Measurements from ENCODE around the gene CRLF3. TPM values are rescaled to one million over a fixed set of nuclear protein-coding genes. Genes with fewer than 3 reads are reported as not detected.

The CRLF3 gene
- total RNA-seq, 1 donor from 2014 or later, result 53.5 TPM

DNA sequence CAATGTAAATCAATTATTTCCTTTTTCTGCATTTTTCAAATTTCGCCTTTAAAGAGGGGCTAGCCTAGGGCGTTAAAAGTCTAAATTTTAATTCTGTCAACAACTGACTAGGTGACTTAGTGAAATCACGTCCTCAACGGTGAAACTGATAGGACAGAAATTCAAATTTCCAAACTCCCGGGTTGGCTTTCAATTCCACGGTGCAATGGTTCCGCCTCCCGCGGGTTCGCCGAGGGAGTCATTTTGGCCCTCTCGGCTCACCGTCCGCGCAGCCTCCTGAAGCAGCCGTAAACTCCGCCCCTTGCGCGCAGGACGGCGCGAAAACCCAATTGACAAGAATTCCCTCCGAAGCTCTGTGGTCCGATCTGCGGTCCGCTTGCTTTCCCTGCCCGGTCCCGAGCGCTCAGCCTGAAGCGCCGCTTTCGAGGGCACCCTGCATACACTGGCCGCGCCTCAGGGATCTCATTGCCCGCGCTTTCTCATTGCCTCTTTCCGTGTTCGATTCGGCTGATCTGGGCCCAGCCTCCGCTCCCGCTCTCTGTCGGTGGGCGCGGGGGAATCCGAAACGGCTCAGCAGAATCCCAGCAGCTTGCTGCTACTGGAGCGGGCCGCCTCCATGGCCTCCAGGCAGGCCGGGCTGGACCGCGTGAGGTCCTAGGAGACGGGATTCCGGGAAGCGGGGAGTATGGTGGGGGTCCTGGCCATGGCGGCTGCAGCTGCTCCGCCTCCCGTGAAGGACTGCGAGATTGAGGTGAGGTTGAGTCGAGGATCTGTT is 7.4 kb upstream of the CRLF3 start, which contains the start of gene ATAD5:
Gene ATAD5, plus strand, starts transcription at position 304 of the 775 bp plus-strand sequence. Its CDS starts 382 bp downstream, at position 686.
- CTCF ChIA-PET, result no interaction called here

DNA sequence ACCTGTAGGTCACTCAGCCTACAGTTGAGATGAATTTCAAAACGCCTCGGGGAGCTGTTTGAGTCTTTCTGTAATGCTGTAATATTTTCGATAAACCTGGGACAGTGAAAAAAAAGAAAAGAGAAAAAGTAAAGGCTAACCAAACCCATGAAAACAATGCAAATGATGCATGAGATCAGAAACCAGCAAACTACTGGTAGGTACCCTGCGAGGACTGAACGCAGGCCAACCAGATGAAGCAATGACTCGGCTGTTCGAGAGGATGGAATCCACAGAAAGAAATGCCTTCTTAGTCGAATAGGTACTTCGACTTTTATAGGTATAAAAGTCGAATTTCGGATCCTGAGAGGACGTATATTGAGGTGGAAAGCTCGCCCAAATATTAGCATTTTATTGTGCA is 6.8 kb upstream of the CRLF3 start:
- peak overlapping the region; percentile 97 for H3K4me3 Mint-ChIP-seq
- no peaks in the 10 kb centered on the region for H3K27me3 Mint-ChIP-seq
- POLR2A ChIA-PET, result interaction anchor here (0.6 to 1.7 kb wide), 8 partner anchors 9 to 1150 kb away, joined by 3 to 12 read pairs (median 4); partner anchors contain the start of gene TEFM
- peak; percentile 49 for ATAC-seq (ENCODE audit: low read depth)
- H3K9me3 Mint-ChIP-seq, result no peaks in the 10 kb centered on the region
- DNase-seq, result no peak
- CTCF ChIA-PET, result no interaction called here
- H3K36me3 Mint-ChIP-seq (ENCODE audit: low read depth), result peaks cover 11% of the 10 kb centered on the region
- intact Hi-C loops (cut with micrococcal nuclease), result loop anchor here (1.0 to 5.0 kb wide), 4 partner anchors 39 to 354 kb away; partner anchors contain the start of genes ADAP2, GOSR1 and RNF135
- peaks cover 23% of the 10 kb centered on the region for H3K4me1 Mint-ChIP-seq
- H3K27ac Mint-ChIP-seq, result peak overlapping the region; percentile 91
- TF ChIP-seq, protein P1, sequence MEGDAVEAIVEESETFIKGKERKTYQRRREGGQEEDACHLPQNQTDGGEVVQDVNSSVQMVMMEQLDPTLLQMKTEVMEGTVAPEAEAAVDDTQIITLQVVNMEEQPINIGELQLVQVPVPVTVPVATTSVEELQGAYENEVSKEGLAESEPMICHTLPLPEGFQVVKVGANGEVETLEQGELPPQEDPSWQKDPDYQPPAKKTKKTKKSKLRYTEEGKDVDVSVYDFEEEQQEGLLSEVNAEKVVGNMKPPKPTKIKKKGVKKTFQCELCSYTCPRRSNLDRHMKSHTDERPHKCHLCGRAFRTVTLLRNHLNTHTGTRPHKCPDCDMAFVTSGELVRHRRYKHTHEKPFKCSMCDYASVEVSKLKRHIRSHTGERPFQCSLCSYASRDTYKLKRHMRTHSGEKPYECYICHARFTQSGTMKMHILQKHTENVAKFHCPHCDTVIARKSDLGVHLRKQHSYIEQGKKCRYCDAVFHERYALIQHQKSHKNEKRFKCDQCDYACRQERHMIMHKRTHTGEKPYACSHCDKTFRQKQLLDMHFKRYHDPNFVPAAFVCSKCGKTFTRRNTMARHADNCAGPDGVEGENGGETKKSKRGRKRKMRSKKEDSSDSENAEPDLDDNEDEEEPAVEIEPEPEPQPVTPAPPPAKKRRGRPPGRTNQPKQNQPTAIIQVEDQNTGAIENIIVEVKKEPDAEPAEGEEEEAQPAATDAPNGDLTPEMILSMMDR (IDR thresholded peaks at IDR 0.05), result no peak

More for the DNA sequence above, 7.4 kb upstream of the CRLF3 start, which contains the start of gene ATAD5:
- no peaks in the 10 kb centered on the region for H3K9me3 Mint-ChIP-seq
- POLR2A ChIA-PET, result interaction anchor here (0.6 to 1.7 kb wide), 11 partner anchors 8 to 1150 kb away, joined by 3 to 12 read pairs (median 4); partner anchors contain the start of gene TEFM
- DNase-seq (peak; percentile 84), ATAC-seq (ENCODE audit: low read depth) (peak; percentile 97)
- intact Hi-C loops (cut with micrococcal nuclease), result loop anchor here (1.0 to 5.0 kb wide), 5 partner anchors 8 to 355 kb away; partner anchors contain the start of genes ADAP2, CRLF3, GOSR1 and RNF135
- no peaks in the 10 kb centered on the region for H3K27me3 Mint-ChIP-seq
- H3K27ac Mint-ChIP-seq, result peak within 1 kb of the TSS; percentile 91
- TF ChIP-seq, protein P1 (IDR thresholded peaks at IDR 0.05), result no peak
- H3K4me3 Mint-ChIP-seq, result peak within 1 kb of the TSS; percentile 97
- H3K36me3 Mint-ChIP-seq (ENCODE audit: low read depth), result peaks cover 11% of the 10 kb centered on the region
- peaks cover 23% of the 10 kb centered on the region for H3K4me1 Mint-ChIP-seq

DNA sequence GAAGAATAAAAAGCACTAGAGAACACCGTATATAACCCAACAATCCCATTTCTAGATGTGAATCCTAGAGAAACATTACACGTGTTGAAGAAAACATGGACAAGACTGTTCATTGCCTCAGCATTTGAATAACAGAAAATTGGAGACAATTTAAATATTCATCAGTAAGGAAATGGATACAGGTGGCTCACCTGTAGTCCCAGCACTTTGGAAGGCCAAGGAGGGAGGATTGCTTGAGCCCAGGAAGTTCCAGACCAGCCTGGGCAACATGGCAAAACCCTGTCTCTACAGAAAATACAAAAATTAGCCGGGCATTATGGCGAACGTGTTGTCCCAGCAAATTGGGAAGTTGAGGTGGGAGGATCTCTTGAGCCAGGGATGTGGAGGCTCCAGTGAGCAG is 4.5 kb upstream of the CRLF3 start:
- H3K36me3 Mint-ChIP-seq (ENCODE audit: low read depth), result peaks cover 13% of the 10 kb centered on the region
- POLR2A ChIA-PET, result no interaction called here
- H3K4me1 Mint-ChIP-seq, result peaks cover 31% of the 10 kb centered on the region
- no peak for ATAC-seq (ENCODE audit: low read depth)
- TF ChIP-seq, protein P1 (IDR thresholded peaks at IDR 0.05), result no peak
- no peaks in the 10 kb centered on the region for H3K27me3 Mint-ChIP-seq
- H3K4me3 Mint-ChIP-seq, result no peak overlapping the region
- H3K9me3 Mint-ChIP-seq, result no peaks in the 10 kb centered on the region
- no peak for DNase-seq
- H3K27ac Mint-ChIP-seq, result no peak overlapping the region
- intact Hi-C loops (cut with micrococcal nuclease), result no loop called here
- CTCF ChIA-PET, result no interaction called here

DNA sequence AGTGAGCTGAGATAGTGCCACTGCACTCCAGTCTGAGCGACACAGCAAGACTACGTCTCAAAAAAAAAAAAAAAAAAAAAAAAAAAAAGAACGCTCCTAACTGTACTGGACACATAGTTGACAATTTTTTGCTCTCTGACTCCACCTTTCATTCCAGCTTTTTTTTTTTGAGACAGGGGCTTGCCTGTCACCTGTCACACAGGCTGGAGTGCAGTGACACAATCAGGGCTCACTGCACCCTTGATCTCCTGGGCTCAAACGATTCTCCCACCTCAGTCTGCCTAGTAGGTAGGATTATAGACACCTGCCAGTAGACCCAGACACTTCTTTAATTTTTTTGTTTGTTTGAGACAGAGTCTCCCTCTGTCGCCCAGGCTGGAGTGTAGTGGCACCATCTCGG is 2.6 kb upstream of the CRLF3 start:
- H3K4me3 Mint-ChIP-seq, result no peak overlapping the region
- H3K9me3 Mint-ChIP-seq, result no peaks in the 10 kb centered on the region
- H3K27ac Mint-ChIP-seq, result peak overlapping the region; percentile 16

More for the DNA sequence above, 2.6 kb upstream of the CRLF3 start:
- ChIA-PET CTCF (interaction anchor here (1.7 to 4.2 kb wide), 2 partner anchors 17 to 389 kb away, joined by 3 to 32 read pairs; no protein-coding TSS in a partner anchor), POLR2A (interaction anchor here (0.6 to 8.2 kb wide), 3 partner anchors 17 to 407 kb away, joined by 3 to 152 read pairs (median 4); no protein-coding TSS in a partner anchor)
- TF ChIP-seq, protein P1 (IDR thresholded peaks at IDR 0.05), result no peak
- Mint-ChIP-seq H3K27me3 (no peaks in the 10 kb centered on the region), H3K36me3 (ENCODE audit: low read depth) (peaks cover 13% of the 10 kb centered on the region), H3K4me1 (peaks cover 34% of the 10 kb centered on the region)
- ATAC-seq (ENCODE audit: low read depth), result no peak
- no peak for DNase-seq
- intact Hi-C loops (cut with micrococcal nuclease), result no loop called here
